HG02938 (cell line): ENCODE data around the gene TUT1.
"Not testable (repeated sequence)": the region's sequence is repeated elsewhere in the genome, so short reads cannot be mapped to it uniquely, and the experiment has no call there.

Source experiments
- ATAC-seq: cut with Tn5 transposase; IDR thresholded peaks from one replicate; pipeline ENCODE4 v1.9.1; 2021; ENCODE audit warnings: mild to moderate bottlenecking, moderate library complexity; ENCODE audit not compliant: unreplicated experiment

TUT1 gene

DNA sequence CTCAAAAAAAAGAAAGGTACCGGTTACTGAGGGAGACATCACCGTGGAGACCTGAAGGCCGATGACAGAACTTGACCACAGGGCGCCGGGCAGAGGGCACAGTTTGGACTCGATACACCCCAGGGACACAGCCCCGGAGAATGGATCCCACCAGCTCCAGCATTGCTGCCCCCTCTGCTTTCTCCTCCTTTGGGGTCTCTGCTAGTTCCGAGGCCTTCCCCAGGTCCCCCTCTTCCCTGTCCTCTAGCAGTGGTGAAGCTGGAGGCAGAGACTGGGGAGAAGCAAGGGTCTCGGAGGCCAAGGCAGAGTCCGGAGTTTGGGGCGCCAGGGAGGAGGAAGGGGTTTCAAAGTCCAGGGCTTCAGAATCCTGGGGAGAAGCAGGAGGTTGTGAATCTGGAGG is 12.8 kb downstream of the TUT1 start:
- ATAC-seq, result no peak

DNA sequence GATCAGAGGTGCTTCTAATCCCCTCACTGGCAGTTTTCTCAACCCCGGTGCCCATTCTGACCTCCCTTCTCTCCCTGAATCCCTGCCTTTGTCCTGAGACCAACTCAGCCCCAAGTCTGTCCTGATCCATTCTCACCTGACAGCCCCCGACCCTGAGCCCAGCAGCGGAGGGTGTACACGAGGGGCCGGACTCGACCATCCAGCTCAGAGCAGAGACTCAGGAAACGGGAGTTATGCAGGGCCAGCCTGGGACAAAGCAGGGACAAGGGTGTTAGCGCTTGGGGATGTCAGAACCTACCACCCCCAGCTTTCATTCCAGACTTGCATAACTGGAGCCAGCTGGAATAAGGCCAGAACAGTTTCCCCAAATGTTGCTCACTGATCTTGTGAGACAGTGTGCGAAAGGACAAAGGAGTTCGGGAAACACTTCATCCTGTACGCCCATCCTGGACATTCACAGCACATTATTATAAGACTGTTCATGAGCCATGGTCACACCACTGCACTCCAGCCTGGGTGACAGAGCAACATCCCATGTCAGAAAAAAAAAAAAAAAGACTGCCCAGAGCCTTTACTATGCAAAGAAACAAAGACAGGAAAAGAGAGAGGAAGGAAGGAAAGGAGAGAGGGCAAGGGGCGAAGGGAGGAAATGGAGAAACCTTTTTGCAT is 14.1 kb downstream of the TUT1 start:
- ATAC-seq, result no peak

DNA sequence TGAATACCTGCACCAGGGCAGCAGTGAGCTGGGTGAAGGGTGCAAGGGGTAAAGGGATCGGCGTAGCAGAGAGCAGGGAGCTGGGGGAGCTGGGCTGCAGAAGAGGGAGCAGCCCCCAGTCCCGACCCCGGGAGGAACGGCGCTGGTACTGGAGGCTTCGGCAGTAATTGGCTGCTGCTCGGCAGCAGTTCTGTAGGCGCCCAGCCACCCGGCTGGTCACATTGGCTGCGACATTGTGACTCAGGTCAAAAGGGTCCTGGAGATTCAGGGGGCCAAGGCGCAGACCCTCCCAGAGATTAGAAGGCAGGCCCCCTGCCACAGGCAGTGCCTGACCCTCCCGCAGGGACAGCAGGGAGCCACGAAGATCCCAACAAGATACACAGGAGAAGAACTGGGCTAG is 15.5 kb downstream of the TUT1 start:
- ATAC-seq, result no peak

DNA sequence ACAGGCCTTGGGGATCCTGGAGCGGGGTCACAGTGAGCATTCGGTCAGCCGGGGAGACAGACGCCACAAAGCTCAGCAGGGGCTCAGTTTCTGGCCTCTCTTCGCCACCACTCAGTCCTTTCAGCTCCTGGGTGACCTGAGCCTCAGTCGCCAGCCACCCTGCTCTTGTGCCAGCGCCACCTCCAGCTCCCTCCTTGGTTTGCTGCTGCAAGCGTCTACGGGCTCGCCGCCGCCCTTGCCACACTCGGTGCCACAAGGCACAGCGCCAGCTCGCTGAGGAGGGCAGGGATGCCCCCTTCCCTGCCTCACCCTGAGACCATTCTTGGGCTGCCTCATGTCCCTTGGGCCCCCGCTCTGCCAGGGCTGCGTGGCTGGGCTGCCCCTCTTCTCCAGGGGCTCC is 16.2 kb downstream of the TUT1 start:
- ATAC-seq, result no peak

DNA sequence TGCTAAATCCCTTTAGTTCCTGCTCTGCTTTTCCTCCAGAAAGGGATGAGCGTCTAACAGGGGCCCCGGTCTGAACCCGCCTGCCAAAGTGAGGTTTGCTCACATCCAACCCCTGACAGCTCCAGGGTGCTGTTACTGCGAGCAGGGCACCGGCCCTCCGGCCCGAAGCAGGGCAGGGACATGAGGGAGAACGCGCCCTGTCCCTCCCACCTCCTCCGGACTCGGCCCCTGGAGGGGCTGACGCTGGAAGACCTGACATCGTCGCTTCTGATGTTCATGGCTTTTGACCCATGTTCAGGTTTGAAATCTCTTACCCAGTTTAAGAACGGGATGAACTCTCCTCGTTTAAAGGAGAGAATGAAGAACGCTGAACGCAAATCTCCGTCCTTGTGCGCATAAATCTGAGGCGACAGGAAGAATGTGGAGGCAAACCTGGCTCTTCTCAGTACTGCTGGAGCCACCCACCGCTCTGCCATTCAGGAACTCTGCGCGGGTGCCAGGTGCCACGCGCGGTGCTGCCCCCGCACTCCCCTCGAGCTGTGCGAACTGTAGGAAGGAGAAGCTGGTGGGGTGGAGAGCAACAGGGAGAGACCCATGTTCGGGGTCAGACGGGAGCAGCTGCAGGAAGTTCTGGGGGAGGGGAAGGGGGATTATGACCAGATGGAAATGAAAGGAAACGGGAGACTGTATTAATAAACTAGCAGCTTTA is 16.8 kb downstream of the TUT1 start:
- ATAC-seq, result peak; percentile 7

DNA sequence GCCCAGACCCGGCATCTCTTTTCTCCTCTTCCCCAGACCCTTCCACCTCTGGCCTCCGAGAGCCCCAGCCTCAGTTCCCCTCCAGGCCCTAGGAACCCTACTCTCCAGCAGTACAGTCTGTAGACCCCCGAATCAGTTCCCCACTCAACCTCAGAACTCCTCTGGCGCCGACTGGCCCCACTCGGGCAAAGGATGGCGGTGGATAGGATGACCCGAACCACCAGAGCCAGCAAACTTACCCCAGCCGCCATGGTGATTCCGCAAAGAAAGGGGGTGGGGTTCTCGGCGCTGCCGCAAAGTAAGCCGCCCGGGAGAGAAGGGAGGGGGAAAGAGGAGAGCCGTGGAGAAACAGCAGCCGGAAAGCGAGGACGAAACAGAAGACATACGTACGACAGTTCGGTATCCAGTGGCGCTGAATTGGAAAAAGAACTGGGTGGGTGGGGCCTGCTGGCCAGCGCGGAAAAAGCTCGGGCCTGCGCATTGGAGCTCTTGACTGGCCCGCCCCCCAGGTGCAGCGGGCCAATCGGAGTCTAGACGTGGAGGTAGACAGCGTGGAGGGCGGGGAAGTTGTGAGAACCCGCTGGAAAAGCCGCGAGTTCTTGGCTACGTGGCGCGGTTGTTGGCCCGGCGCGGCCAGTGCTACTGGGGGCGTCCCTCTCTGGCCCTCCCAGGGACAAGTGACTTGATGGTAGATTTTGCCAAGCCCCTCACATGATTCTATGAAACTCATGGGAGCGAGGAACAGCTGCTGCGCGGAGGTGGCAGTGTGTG is 17.5 kb downstream of the TUT1 start, which contains the start of gene EEF1G:
TSS of gene EEF1G (minus strand) at position 300 of the 771 bp plus-strand sequence. CDS start at position 251, 49 bp downstream.
- ATAC-seq, result peak; percentile 87

DNA sequence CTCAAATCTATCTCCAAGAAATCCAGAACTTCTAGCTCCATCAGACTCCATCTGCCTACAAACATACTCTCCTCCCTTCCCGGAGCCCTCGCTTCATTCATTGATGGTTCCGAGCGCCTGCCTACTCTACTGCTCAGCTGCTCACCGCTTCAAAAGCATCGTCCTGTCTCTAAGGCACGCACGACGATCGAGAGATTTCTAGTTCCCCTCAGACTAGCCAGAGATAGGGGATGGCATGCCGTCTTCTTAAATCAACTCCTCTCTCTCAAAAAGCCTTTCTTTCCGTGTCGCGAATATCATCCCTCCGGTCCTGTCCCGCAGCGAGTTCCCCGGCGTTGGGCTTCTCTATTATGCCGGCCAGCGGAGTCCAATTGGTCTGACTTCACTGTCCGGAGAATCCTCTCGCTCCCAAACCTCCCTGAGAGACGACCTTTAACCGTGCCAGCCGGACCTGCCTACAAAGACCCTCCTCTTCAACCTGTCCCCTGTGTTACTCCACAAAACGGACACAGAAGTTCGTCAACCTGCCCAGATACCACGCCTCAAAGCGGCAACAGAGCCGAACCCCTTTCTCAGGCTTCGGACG is 18.2 kb downstream of the TUT1 start:
- no peak for ATAC-seq

DNA sequence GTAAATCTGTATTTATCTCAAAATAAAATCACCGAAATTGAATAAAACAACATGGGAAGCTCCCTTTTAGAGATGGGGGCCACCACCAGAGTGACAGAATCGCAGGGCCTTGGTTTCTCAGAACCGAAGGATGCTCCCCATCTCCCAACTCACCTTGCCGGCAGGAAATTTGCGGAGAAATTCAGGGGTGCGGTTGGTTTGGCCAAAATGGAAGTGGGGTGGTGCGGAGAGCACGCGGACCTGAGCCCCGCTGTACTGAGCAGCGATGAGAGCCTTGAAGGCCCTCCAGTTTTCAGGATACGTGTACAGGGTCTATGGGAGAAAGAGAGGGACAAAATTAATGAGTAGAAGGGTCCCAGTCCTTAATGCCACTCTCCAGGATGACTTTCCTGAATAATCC is 18.9 kb downstream of the TUT1 start:
- ATAC-seq, result no peak

DNA sequence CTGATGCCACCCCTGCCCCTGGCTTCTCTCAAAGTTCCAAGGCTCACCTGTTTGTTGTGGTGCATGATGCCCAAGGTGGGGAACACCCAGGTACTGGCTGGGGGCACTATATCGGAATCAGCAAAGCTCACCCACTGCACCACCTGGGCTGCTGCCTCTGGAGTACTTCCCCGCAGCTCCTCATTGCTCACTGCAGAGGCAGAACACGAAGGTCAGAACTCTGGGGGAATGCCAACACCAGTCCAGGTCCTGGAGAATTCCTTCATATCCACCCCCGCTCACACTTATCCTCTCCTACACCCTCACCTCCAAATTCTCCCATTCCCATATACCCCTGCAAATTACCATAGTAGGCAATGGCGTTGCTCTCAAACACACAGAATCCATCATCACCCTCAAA is 19.8 kb downstream of the TUT1 start:
- ATAC-seq, result not testable (repeated sequence)

DNA sequence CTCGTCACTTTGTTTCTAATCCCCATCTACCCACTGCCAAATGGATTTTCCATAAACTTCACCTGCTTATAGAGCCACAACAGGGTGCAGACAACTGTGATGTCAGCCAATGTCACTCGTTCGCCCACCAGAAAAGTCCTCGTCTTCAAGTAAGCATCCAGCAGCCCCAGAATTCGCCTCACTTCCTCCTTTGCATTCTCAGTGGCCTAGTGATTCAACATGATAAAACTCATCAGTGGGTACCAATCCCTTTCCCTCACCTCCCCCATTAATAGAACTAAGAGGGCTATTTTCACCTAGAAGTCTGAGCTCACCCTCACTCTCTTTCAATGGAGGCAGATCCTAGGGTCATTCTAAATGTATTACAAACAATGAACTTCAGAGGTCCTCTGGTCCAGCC is 20.4 kb downstream of the TUT1 start:
- ATAC-seq, result not testable (repeated sequence)

DNA sequence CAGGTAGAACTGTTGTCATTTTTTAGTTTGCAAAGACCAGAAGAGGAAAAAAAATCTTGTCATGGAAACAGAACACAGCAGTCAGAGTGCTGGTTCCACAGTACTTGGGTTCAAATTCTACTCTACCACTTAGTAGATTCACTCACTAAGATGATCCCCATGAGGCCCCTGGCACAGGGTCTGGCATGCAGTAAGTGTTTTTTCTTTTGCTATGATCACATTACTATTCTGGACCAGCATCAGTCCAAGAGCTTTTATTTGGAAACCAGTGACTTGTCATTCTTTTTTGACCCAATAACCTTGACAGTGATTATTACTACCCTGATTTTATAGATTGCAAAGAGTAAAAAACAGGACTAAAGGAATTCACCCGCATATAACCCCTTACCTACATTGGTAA is 21.7 kb downstream of the TUT1 start:
- ATAC-seq, result no peak

DNA sequence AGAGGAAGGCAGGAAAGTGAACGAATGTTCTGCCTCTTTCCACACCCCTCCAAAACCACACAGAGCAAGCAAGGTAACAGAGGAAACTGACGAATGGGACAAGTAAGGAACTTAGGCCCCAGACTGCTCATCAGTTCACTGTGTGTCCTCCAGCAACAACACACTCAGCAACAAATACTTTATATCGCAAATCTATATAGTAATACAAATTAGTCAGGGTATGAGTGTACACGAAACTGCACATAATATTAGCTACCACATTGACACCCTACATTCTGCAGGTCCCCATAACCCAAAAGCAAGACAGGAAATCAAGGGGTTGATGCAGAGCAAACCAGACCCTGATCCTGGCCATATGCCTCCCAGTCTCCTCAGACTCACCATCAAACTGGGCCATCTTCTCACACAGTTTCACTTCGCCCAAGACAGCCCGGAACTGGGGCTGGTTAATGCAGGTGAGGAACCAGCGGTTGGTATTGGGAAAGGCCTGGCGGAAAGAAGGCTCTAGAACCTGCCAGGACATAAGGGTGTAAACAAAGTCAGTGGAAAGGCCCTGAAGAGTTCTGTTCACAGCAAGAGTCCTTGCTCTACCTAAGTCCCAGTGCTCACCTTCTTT is 24.2 kb downstream of the TUT1 start:
- ATAC-seq, result no peak

DNA sequence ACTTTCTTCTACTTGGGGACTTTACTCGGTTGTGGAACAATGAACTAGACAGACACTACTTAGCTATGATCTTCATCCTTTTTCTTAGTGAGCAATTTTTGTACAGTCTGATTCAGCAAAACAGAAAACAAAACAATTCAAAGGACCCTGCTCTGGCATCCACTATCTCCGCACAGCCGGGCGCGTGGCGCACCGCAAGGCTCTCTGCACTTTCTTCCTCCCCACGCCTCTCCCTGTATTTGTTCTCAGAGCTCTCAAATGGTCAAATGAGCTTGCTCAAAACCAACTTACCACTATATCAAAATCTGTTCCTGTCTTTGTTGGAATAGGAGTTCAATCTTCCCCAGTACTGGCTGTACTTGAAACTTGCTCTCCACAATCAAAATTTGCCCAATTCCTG is 25.1 kb downstream of the TUT1 start:
- ATAC-seq, result no peak

DNA sequence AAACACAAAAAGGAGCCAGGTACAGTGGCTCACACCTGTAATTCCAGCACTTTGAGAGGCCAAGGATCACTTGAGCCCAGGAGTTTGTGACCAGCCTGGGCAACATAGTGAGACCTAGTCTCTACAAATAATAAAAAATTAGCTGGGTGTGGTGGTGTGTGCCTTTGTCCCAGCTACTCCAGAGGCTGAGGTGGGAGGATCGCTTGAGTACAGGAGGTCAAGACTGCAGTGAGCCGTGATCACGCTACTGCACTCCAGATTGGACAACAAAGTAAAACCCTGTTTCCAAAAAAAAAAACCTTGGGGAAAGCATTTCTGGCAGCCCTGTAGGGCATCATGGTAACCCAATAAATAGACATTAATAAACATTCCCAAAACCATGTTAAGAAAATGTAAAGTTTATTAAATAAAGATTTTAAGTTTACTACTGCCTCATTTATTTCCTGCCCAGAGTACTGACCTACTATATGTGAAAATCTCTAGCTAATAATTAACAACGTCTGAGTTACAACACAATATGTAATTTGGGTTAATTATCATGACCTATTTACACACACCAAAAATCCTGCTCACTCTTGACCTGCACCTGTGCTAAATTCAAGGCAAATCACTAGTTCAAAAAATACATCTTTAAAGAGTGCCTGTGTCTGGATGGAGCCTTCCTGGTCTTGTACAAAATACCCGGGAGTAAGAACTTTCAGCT is 26.1 kb downstream of the TUT1 start:
- ATAC-seq, result no peak

DNA sequence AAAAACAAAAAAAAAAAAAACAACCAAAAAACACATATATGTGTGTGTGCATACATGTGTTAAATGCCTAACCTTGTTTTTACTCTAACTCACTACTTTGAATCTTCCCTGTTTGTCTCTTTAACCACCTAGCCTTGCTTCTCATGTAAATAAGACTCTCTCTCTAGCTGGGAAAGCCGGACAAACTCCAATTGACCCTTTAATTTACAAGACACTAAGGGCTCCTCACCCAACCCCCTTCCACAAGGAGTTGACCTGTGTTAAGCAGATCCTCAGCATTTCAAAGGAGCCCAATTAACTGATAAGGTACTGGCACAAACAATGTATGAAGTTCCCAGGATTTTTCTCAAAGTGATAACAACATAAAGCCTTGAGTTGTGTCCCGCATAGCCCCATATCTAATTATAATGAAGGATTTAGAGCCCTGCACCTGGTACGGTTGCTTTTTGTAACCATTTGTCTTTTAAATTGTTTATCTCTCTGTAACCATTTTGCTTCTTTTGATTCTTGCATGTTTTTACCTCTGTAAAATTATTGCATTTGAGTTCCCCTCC is 29.6 kb downstream of the TUT1 start:
- ATAC-seq, result not testable (repeated sequence)

DNA sequence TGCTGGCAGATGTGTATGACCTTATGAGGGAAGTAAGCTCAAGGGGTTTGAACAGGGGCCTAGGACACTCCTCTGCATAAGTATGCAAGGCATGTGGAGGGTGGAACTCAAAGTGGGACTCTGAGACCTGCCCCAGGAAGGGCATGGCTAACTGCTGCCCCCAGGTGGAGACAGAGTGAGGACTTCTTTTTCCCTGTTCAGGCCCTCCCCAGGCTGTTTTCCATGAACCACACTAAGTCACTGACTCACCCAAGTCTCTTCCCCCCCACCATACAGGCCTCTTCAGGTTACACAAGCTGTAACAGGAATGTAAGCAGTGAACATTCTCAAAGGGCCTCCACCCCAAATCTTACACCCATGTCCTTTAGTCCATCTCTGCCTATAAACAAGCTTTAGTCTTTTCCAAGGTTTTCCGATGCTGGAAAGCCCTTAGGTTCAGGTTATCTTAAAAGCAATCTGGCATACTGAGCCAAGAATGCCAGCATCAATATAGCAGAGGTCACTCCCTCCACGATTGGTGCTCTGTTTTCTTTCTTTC is 30.7 kb downstream of the TUT1 start:
- no peak for ATAC-seq

DNA sequence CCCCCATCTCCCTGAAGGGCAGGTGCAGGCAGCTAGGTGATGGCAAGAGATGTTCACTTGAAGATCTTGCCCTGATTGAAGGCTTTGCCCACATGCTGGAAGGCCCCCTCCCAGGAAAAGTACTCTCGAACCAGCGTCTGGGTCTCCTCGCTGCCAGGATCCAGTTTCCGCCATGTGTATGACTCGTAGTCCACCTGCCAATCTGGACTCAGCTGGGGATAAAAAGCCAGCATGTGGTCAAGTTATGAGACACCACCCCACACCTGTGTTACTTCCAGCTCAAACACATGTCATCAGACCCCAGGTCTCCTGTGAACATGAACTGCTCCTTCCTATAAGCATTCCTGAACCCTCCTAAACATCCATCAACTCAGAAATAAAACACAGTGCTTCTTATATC is 31.7 kb downstream of the TUT1 start:
- not testable (repeated sequence) for ATAC-seq

DNA sequence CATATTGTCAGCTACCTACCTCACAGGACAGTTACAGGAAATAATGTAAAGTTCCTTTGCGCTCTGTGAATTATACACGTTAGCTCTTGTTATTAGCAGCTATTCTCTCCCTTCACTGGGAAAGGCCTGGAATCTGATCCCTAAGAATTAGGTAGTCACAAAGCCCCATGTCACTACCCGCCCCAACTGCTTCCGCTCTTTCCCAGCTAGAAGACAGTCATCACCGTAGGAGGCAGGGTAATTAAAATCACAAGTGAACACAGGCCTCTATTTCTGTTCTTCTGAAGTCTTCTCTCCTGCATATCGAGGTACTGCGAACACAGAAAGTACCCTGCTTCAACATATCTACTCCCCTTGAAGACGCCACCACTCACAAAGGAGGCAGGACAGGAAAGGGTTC is 32.1 kb downstream of the TUT1 start:
- no peak for ATAC-seq

DNA sequence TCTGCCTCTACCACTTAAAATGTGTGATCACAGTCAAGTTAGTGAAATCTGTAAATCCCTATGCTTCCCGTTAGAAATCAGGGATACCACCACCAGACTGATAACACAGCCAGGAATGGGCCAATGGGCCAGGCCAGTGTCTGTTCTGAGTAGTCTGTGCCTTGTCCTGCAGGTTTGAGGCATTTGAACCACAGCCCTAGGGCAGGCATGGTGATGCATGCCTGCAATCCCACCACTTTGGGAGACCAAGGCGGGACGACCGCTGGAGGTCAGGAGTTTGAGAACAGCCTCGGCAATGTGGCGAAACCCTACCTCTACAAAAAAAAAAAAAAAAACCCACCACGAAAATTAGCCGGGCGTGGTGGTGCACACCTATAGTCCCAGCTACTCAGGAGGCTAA is 32.7 kb downstream of the TUT1 start:
- no peak for ATAC-seq
